Measurements from ENCODE around the gene LRP3.

LRP3 gene

GRCh38 chr19:33174186-33174585 lies 19.9 kb upstream of the LRP3 start:
- peaks cover 46% of the 10 kb centered on the region for H3K4me1 Mint-ChIP-seq
- H3K4me3 Mint-ChIP-seq, result no peak overlapping the region
- no peak for TF ChIP-seq CTCF (IDR thresholded peaks at IDR 0.05)
- H3K27me3 Mint-ChIP-seq (ENCODE audit: low read depth, poor library complexity), result peaks cover 4% of the 10 kb centered on the region
- H3K9me3 Mint-ChIP-seq, result peaks cover 5% of the 10 kb centered on the region
- no peak for DNase-seq
- H3K36me3 Mint-ChIP-seq (ENCODE audit: low read depth), result peaks cover 2% of the 10 kb centered on the region
- H3K27ac Mint-ChIP-seq, result no peak overlapping the region

- Mint-ChIP-seq H3K27ac (no peak overlapping the region), H3K4me1 (peaks cover 48% of the 10 kb centered on the region), H3K36me3 (ENCODE audit: low read depth) (no peaks in the 10 kb centered on the region), H3K4me3 (peak overlapping the region; percentile 94), H3K27me3 (ENCODE audit: low read depth, poor library complexity) (peaks cover 4% of the 10 kb centered on the region), H3K9me3 (peaks cover 3% of the 10 kb centered on the region)
- no peak for TF ChIP-seq CTCF (IDR thresholded peaks at IDR 0.05)
- no peak for DNase-seq
These were observed 18.9 kb upstream of the LRP3 start for GRCh38 chr19:33175156-33175782.

GRCh38 chr19:33175886-33176669 lies 18.1 kb upstream of the LRP3 start:
- peaks cover 3% of the 10 kb centered on the region for H3K9me3 Mint-ChIP-seq
- H3K4me1 Mint-ChIP-seq, result peaks cover 48% of the 10 kb centered on the region
- H3K27ac Mint-ChIP-seq, result peak overlapping the region; percentile 96
- H3K27me3 Mint-ChIP-seq (ENCODE audit: low read depth, poor library complexity), result peaks cover 4% of the 10 kb centered on the region
- TF ChIP-seq CTCF (IDR thresholded peaks at IDR 0.05), result no peak
- H3K4me3 Mint-ChIP-seq, result peak overlapping the region; percentile 94
- H3K36me3 Mint-ChIP-seq (ENCODE audit: low read depth), result no peaks in the 10 kb centered on the region
- DNase-seq, result no peak

GRCh38 chr19:33176670-33177416 lies 17.3 kb upstream of the LRP3 start:
- peaks cover 3% of the 10 kb centered on the region for H3K9me3 Mint-ChIP-seq
- no peaks in the 10 kb centered on the region for H3K36me3 Mint-ChIP-seq (ENCODE audit: low read depth)
- H3K27me3 Mint-ChIP-seq (ENCODE audit: low read depth, poor library complexity), result peaks cover 4% of the 10 kb centered on the region
- DNase-seq, result peak; percentile 98
- H3K27ac Mint-ChIP-seq, result peak overlapping the region; percentile 96
- H3K4me3 Mint-ChIP-seq, result peak overlapping the region; percentile 94
- peaks cover 48% of the 10 kb centered on the region for H3K4me1 Mint-ChIP-seq
- no peak for TF ChIP-seq CTCF (IDR thresholded peaks at IDR 0.05)

GRCh38 chr19:33177417-33177979 lies 16.6 kb upstream of the LRP3 start:
- Mint-ChIP-seq H3K27ac (peak overlapping the region; percentile 45), H3K36me3 (ENCODE audit: low read depth) (no peaks in the 10 kb centered on the region), H3K4me1 (peaks cover 44% of the 10 kb centered on the region), H3K27me3 (ENCODE audit: low read depth, poor library complexity) (peaks cover 4% of the 10 kb centered on the region), H3K9me3 (peaks cover under 1% of the 10 kb centered on the region), H3K4me3 (peak overlapping the region; percentile 94)
- peak; percentile 37 for TF ChIP-seq CTCF (IDR thresholded peaks at IDR 0.05)
- DNase-seq, result no peak
